ENCODE measurements around the gene PRKCE. TPM values are rescaled to one million over a fixed set of nuclear protein-coding genes. Genes with fewer than 3 reads are reported as not detected.

PRKCE gene
- total RNA-seq, 1 experiment from 2014 or later = 4.4 TPM

DNA sequence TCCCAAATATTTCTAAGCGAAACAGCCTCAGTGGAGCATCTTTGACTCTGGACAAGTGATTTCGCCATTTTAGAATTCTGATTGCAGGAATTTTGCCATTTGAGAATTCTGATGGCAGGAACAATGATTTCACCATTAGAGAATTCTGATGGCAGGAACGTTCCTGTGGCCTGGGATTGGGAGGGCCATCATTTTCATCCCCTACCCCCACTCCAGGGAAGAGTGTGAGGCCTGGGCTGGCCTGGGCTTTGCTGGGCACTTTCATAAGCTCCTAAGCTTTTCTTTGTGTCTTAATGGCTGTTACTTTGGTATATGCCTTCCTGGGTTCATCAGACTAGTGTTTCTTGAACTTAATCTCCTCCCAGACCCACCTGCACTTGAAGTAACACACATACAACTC lies 516.4 kb downstream of the PRKCE start:
- Histone ChIP-seq H3K36me3 (ENCODE audit: control insufficient read depth, insufficient read depth, low read length) (no peaks in the 10 kb centered on the region), H3K4me3 (ENCODE audit: low read depth, low read length) (no peak overlapping the region), H3K27me3 (replicated peaks; ENCODE audit: control insufficient read depth, insufficient read depth, low read length) (no peaks in the 10 kb centered on the region), H3K4me1 (peaks cover 72% of the 10 kb centered on the region), H3K9me3 (no peaks in the 10 kb centered on the region)
- H3K27ac Mint-ChIP-seq (ENCODE audit: unreplicated experiment) = no peak overlapping the region
- BruUV-seq (replicated peaks) = no TSS peak
- H3K9me3 Mint-ChIP-seq (ENCODE audit: unreplicated experiment) = no peaks in the 10 kb centered on the region
- POLR2A ChIA-PET = no interaction called here
- DNase-seq = no peak
- H3K4me1 Mint-ChIP-seq (ENCODE audit: low read depth, unreplicated experiment) = peaks cover 47% of the 10 kb centered on the region
- TF ChIP-seq, protein P1, sequence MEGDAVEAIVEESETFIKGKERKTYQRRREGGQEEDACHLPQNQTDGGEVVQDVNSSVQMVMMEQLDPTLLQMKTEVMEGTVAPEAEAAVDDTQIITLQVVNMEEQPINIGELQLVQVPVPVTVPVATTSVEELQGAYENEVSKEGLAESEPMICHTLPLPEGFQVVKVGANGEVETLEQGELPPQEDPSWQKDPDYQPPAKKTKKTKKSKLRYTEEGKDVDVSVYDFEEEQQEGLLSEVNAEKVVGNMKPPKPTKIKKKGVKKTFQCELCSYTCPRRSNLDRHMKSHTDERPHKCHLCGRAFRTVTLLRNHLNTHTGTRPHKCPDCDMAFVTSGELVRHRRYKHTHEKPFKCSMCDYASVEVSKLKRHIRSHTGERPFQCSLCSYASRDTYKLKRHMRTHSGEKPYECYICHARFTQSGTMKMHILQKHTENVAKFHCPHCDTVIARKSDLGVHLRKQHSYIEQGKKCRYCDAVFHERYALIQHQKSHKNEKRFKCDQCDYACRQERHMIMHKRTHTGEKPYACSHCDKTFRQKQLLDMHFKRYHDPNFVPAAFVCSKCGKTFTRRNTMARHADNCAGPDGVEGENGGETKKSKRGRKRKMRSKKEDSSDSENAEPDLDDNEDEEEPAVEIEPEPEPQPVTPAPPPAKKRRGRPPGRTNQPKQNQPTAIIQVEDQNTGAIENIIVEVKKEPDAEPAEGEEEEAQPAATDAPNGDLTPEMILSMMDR (IDR thresholded peaks at IDR 0.05; ENCODE audit: insufficient read depth in 1 of 2, low read depth in 1 of 2, low read length in 1 of 2, severe bottlenecking in 1 of 2, unreplicated experiment in 1 of 2) = no peak
- H3K4me3 Mint-ChIP-seq (ENCODE audit: unreplicated experiment) = no peak overlapping the region
- H3K36me3 Mint-ChIP-seq (ENCODE audit: insufficient read depth, unreplicated experiment) = peaks cover 7% of the 10 kb centered on the region
- CTCF ChIA-PET = no interaction called here
- intact Hi-C loops (cut with micrococcal nuclease; ENCODE audit: unreplicated experiment) = no loop called here
- H3K27me3 Mint-ChIP-seq (ENCODE audit: insufficient read depth, unreplicated experiment) = no peaks in the 10 kb centered on the region

DNA sequence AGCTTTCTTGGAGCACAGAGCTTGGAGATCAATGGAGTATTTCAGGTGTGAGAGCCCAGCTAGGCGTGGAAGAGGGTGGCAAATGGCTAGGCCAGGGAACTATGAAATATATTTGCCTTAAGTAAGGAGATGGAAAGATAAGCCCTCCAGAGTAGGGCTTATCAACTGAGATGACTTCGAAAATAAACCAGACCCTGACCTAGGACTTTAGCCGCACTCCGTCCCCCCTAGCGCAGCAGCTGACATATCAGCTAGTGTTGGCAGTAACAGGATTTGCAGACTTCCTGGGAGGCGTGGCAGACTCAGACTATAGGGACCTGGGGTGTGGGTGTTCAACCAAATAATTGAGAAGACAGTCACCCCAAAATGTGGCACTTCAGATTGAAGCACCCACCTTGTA lies 518.0 kb downstream of the PRKCE start:
- BruUV-seq (replicated peaks) = no TSS peak

DNA sequence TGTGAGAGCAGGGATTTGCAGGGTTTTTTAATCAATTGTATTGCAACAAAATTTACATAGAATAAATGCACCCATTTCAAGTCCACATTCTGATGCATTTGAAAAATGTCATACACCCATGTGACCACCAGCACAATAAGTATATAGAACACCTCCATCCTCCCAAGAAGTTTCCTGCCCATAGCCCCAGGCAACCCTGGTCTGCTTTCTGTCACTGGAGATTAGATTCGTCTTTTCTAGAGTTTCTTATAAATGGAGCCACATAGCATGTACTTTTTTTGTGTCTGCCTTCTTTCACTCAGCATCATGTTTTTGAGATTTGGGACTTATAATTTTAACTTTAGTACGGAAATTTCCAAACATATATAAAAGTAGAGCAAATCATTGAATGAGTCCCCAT lies 518.6 kb downstream of the PRKCE start:
- Mint-ChIP-seq H3K36me3 (ENCODE audit: insufficient read depth, unreplicated experiment) (no peaks in the 10 kb centered on the region), H3K4me1 (ENCODE audit: low read depth, unreplicated experiment) (peaks cover 53% of the 10 kb centered on the region), H3K27me3 (ENCODE audit: insufficient read depth, unreplicated experiment) (no peaks in the 10 kb centered on the region), H3K9me3 (ENCODE audit: unreplicated experiment) (no peaks in the 10 kb centered on the region), H3K27ac (ENCODE audit: unreplicated experiment) (no peak overlapping the region), H3K4me3 (ENCODE audit: unreplicated experiment) (no peak overlapping the region)
- CTCF ChIA-PET = no interaction called here
- no peaks in the 10 kb centered on the region for H3K36me3 ChIP-seq (ENCODE audit: control insufficient read depth, insufficient read depth, low read length)
- BruUV-seq (replicated peaks) = no TSS peak
- TF ChIP-seq, protein P1 (IDR thresholded peaks at IDR 0.05; ENCODE audit: insufficient read depth in 1 of 2, low read depth in 1 of 2, low read length in 1 of 2, severe bottlenecking in 1 of 2, unreplicated experiment in 1 of 2) = no peak
- H3K9me3 ChIP-seq = no peaks in the 10 kb centered on the region
- peaks cover 79% of the 10 kb centered on the region for H3K4me1 ChIP-seq
- no peaks in the 10 kb centered on the region for H3K27me3 ChIP-seq (replicated peaks; ENCODE audit: control insufficient read depth, insufficient read depth, low read length)
- DNase-seq = no peak
- POLR2A ChIA-PET = no interaction called here
- intact Hi-C loops (cut with micrococcal nuclease; ENCODE audit: unreplicated experiment) = loop anchor here (5.0 kb wide), 2 partner anchors 48 to 78 kb away; no protein-coding TSS in a partner anchor
- H3K4me3 ChIP-seq (ENCODE audit: low read depth, low read length) = no peak overlapping the region

More for the DNA sequence above, 518.0 kb downstream of the PRKCE start:
- Histone ChIP-seq H3K4me1 (peaks cover 79% of the 10 kb centered on the region), H3K4me3 (ENCODE audit: low read depth, low read length) (no peak overlapping the region), H3K9me3 (no peaks in the 10 kb centered on the region), H3K36me3 (ENCODE audit: control insufficient read depth, insufficient read depth, low read length) (no peaks in the 10 kb centered on the region), H3K27me3 (replicated peaks; ENCODE audit: control insufficient read depth, insufficient read depth, low read length) (no peaks in the 10 kb centered on the region)
- no peaks in the 10 kb centered on the region for H3K27me3 Mint-ChIP-seq (ENCODE audit: insufficient read depth, unreplicated experiment)
- no peak overlapping the region for H3K4me3 Mint-ChIP-seq (ENCODE audit: unreplicated experiment)
- ChIA-PET CTCF (no interaction called here), POLR2A (no interaction called here)
- TF ChIP-seq, protein P1 (IDR thresholded peaks at IDR 0.05; ENCODE audit: insufficient read depth in 1 of 2, low read depth in 1 of 2, low read length in 1 of 2, severe bottlenecking in 1 of 2, unreplicated experiment in 1 of 2) = no peak
- H3K4me1 Mint-ChIP-seq (ENCODE audit: low read depth, unreplicated experiment) = peaks cover 53% of the 10 kb centered on the region
- H3K36me3 Mint-ChIP-seq (ENCODE audit: insufficient read depth, unreplicated experiment) = peaks cover under 1% of the 10 kb centered on the region
- no peak overlapping the region for H3K27ac Mint-ChIP-seq (ENCODE audit: unreplicated experiment)
- no peaks in the 10 kb centered on the region for H3K9me3 Mint-ChIP-seq (ENCODE audit: unreplicated experiment)
- DNase-seq = no peak
- intact Hi-C loops (cut with micrococcal nuclease; ENCODE audit: unreplicated experiment) = no loop called here

All from Caco-2 (cell line).